CD14-positive monocyte (primary cell): ENCODE data around the gene HMX3. TPM values are rescaled to one million over a fixed set of nuclear protein-coding genes. Genes with fewer than 3 reads are reported as not detected.
A peak's percentile ranks its signal among the peaks of the same experiment; 100 is the strongest.

Source experiments
- DNase-seq, 3 donors: peaks; one replicate each; pipeline ENCODE4 v3.0.0-alpha.2; 2011 to 2022
- H2AFZ ChIP-seq: 2 replicates; pipeline ENCODE4 v1.6.0; 2012; ENCODE audit warnings: mild to moderate bottlenecking, low read depth, low read length, inconsistent platforms; ENCODE audit not compliant: insufficient read depth, poor library complexity, severe bottlenecking
- H3K27ac ChIP-seq, 2 donors: 1 replicate in 1 of 2; 2 replicates in 1 of 2; pipeline ENCODE4 v1.5.1; 2012 to 2013; ENCODE audit warnings: low read length in 2 of 2, control low read depth in 1 of 2, inconsistent platforms in 1 of 2, low read depth in 1 of 2, mild to moderate bottlenecking in 1 of 2
- H3K27me3 ChIP-seq, 2 donors: one replicate each; pipeline versions ENCODE4 v1.6.0 to v1.6.1; 2011 to 2013; ENCODE audit warnings: low read length in 2 of 2; ENCODE audit not compliant: control insufficient read depth in 2 of 2, insufficient read depth in 2 of 2
- H3K36me3 ChIP-seq, 2 donors: replicated peaks in 1 of 2; 1 replicate in 1 of 2; 2 replicates in 1 of 2; pipeline versions ENCODE4 v1.5.1 to v1.6.1; 2012 to 2013; ENCODE audit warnings: low read length in 2 of 2, control low read depth in 1 of 2, inconsistent platforms in 1 of 2, mild to moderate bottlenecking in 1 of 2; ENCODE audit not compliant: insufficient read depth in 2 of 2, control insufficient read depth in 1 of 2
- H3K4me1 ChIP-seq, 2 donors: 1 replicate in 1 of 2; 2 replicates in 1 of 2; pipeline versions ENCODE4 v1.5.1 to v1.6.1; 2012 to 2013; ENCODE audit warnings: low read length in 2 of 2, control low read depth in 1 of 2, inconsistent platforms in 1 of 2, mild to moderate bottlenecking in 1 of 2, moderate library complexity in 1 of 2; ENCODE audit not compliant: insufficient read depth in 2 of 2, control insufficient read depth in 1 of 2
- H3K4me2 ChIP-seq: replicated peaks from 2 replicates; pipeline ENCODE3; 2012; ENCODE audit warnings: low read length, moderate library complexity, mild to moderate bottlenecking; ENCODE audit not compliant: poor library complexity, severe bottlenecking; ENCODE audit errors: extremely low read depth
- H3K4me3 ChIP-seq, 3 experiments: fragments of 200-600 bp in 1 of 3; sonication (generic) in 1 of 3; replicated peaks in 1 of 3; 1 replicate in 2 of 3; 2 replicates in 1 of 3; pipeline ENCODE4 v1.5.1; 2011 to 2013; ENCODE audit warnings: low read length in 3 of 3, mild to moderate bottlenecking in 3 of 3, control low read depth in 2 of 3, low read depth in 2 of 3, inconsistent platforms in 1 of 3, moderate library complexity in 1 of 3
- H3K79me2 ChIP-seq: 2 replicates; pipeline ENCODE4 v1.6.0; 2012; ENCODE audit warnings: mild to moderate bottlenecking, control low read depth, inconsistent platforms, low read length, moderate library complexity; ENCODE audit not compliant: insufficient read depth
- H3K9ac ChIP-seq: 2 replicates; pipeline ENCODE4 v1.6.0; 2017; ENCODE audit warnings: low read length, mild to moderate bottlenecking; ENCODE audit not compliant: insufficient read depth, poor library complexity, severe bottlenecking
- H3K9me3 ChIP-seq, 2 donors: replicated peaks in 1 of 2; 1 replicate in 1 of 2; 2 replicates in 1 of 2; pipeline versions ENCODE4 v1.5.1 to v1.6.1; 2012 to 2013; ENCODE audit warnings: low read length in 2 of 2, control low read depth in 1 of 2; ENCODE audit not compliant: control insufficient read depth in 1 of 2, insufficient read depth in 1 of 2
- H4K20me1 ChIP-seq: 2 replicates; pipeline ENCODE4 v1.6.0; 2012; ENCODE audit warnings: mild to moderate bottlenecking, low read length, control low read depth, moderate library complexity; ENCODE audit not compliant: insufficient read depth
- H3K27ac Mint-ChIP-seq, 7 donors: one replicate each; pipeline ENCODE4 v1.8.0; 2020; ENCODE audit warnings: mild to moderate bottlenecking in 7 of 7, mixed read lengths in 7 of 7, moderate library complexity in 6 of 7, inconsistent platforms in 2 of 7
- H3K27me3 Mint-ChIP-seq, 3 donors: one replicate each; pipeline ENCODE4 v1.8.0; 2021 to 2022; ENCODE audit warnings: low read depth in 3 of 3, mild to moderate bottlenecking in 3 of 3, mixed read lengths in 3 of 3, moderate library complexity in 3 of 3, inconsistent platforms in 1 of 3
- H3K36me3 Mint-ChIP-seq, 2 donors: one replicate each; pipeline ENCODE4 v1.8.0; 2020; ENCODE audit warnings: mixed read lengths in 2 of 2, inconsistent platforms in 1 of 2, mild to moderate bottlenecking in 1 of 2
- H3K4me1 Mint-ChIP-seq: one replicate; pipeline ENCODE4 v1.8.0; 2020; ENCODE audit warnings: mild to moderate bottlenecking, mixed read lengths
- H3K4me3 Mint-ChIP-seq, 2 donors: one replicate each; pipeline ENCODE4 v1.8.0; 2020; ENCODE audit warnings: mild to moderate bottlenecking in 2 of 2, mixed read lengths in 2 of 2, moderate library complexity in 1 of 2
- H3K9me3 Mint-ChIP-seq, 7 donors: one replicate each; pipeline ENCODE4 v1.8.0; 2020 to 2022; ENCODE audit warnings: mixed read lengths in 7 of 7, mild to moderate bottlenecking in 6 of 7, moderate library complexity in 6 of 7, inconsistent platforms in 2 of 7
- WGBS: methylation state at CpG from one replicate; pipeline ENCODE4 v1.1.5; 2013; ENCODE audit warnings: missing lambda C conversion rate; ENCODE audit not compliant: insufficient coverage; 5-methylcytosine and 5-hydroxymethylcytosine counted together
- intact Hi-C, 2 donors: fragments of 100-400 bp; cut with micrococcal nuclease; formaldehyde crosslinking; loops; one replicate each; pipeline versions ENCODE4 v1.15.0 to v1.15.1; 2023
- polyA plus RNA-seq, 3 donors: library from polyadenylated mRNA; depleted of rRNA in 1 of 3; unstranded in 2 of 3; stranded (reverse) in 1 of 3; fragments of 300-500 nt in 2 of 3; fragments of >200 nt in 1 of 3; fragmentation: Illumina TruSeq in 2 of 3; gene quantifications; 1 replicate in 2 of 3; 2 replicates in 1 of 3; pipeline ENCODE4 v1.2.3, GENCODE V29; 2012 to 2021
- TF ChIP-seq, protein P1 (sequence below): fragments of 200-600 bp; IDR thresholded peaks from one replicate; pipeline ENCODE4 v1.8.0; 2022; ENCODE audit warnings: antibody characterized with exemption, mild to moderate bottlenecking

HMX3 gene
- polyA plus RNA-seq, 3 donors: not detected

DNA sequence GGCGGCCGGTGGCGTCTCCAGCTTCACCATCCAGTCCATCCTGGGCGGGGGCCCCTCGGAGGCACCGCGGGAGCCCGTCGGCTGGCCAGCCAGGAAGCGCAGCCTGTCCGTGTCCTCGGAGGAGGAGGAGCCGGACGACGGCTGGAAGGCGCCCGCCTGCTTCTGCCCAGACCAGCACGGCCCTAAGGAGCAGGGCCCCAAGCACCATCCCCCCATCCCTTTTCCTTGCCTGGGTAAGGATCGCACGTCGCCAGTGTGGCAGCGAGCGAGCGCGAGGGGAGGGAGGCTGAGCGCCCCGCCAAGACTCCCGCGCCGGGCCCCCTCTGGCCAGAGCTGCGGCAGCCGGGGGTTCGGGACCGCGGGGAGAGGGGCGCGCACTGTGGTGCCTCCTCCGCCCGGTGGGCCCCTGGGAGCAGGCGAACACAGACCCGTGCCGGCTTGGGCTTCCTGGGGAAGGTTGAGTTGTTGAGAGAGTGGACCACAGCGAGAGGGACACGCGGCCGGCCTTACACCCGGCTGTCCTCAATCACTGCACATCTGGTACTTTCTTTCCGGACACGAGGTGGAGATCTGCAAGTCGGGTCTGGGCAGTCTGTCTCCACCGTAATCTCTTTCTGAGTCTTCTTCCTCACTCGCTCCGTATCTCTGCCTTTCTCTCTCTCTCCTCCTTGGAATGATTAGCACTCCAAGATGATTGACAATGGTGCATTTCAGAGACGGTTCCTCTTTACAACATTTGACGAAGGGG lies 12.8 kb downstream of the HMX3 start:
- peaks cover 91 to 99% (median 93%) of the 10 kb centered on the region in 3 donors for H3K27me3 Mint-ChIP-seq
- H3K4me3 ChIP-seq: peak overlapping the region in 1 of 3 experiments; percentile 74
- H3K27ac ChIP-seq: no peak overlapping the region
- no peaks in the 10 kb centered on the region for H4K20me1 ChIP-seq
- H3K27me3 ChIP-seq: peaks cover 88 to 100% of the 10 kb centered on the region in 2 donors
- peaks cover 3 to 63% of the 10 kb centered on the region in 2 donors for H3K9me3 ChIP-seq
- H3K9me3 Mint-ChIP-seq: peaks cover 0 to 26% (median 13%) of the 10 kb centered on the region in 7 donors
- H3K4me1 Mint-ChIP-seq: peaks cover 46% of the 10 kb centered on the region
- DNase-seq: no peak
- H3K36me3 ChIP-seq: no peaks in the 10 kb centered on the region
- TF ChIP-seq, protein P1, sequence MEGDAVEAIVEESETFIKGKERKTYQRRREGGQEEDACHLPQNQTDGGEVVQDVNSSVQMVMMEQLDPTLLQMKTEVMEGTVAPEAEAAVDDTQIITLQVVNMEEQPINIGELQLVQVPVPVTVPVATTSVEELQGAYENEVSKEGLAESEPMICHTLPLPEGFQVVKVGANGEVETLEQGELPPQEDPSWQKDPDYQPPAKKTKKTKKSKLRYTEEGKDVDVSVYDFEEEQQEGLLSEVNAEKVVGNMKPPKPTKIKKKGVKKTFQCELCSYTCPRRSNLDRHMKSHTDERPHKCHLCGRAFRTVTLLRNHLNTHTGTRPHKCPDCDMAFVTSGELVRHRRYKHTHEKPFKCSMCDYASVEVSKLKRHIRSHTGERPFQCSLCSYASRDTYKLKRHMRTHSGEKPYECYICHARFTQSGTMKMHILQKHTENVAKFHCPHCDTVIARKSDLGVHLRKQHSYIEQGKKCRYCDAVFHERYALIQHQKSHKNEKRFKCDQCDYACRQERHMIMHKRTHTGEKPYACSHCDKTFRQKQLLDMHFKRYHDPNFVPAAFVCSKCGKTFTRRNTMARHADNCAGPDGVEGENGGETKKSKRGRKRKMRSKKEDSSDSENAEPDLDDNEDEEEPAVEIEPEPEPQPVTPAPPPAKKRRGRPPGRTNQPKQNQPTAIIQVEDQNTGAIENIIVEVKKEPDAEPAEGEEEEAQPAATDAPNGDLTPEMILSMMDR: no peak
- H2AFZ ChIP-seq: no peak overlapping the region
- peaks cover 33 to 40% of the 10 kb centered on the region in 2 donors for H3K4me1 ChIP-seq
- H3K27ac Mint-ChIP-seq: peak overlapping the region in 1 of 7 donors; percentile 55
- H3K79me2 ChIP-seq: no peaks in the 10 kb centered on the region
- intact Hi-C loops: no loop called here
- no peak overlapping the region for H3K9ac ChIP-seq
- peaks cover 9 to 12% of the 10 kb centered on the region in 2 donors for H3K36me3 Mint-ChIP-seq
- peak overlapping the region; percentile 51 for H3K4me2 ChIP-seq
- 3% methylated on average over 45 of the region's 55 CpGs for WGBS
- peak overlapping the region in 1 of 2 donors; percentile 68 for H3K4me3 Mint-ChIP-seq

- H3K4me3 ChIP-seq: peak overlapping the region in 1 of 3 experiments; percentile 74
- no peak overlapping the region for H3K9ac ChIP-seq
- peaks cover 3 to 63% of the 10 kb centered on the region in 2 donors for H3K9me3 ChIP-seq
- peak overlapping the region in 1 of 2 donors; percentile 68 for H3K4me3 Mint-ChIP-seq
- 5% methylated on average over 8 of the region's 12 CpGs for WGBS
- H3K9me3 Mint-ChIP-seq: peaks cover 0 to 26% (median 11%) of the 10 kb centered on the region in 7 donors
- TF ChIP-seq, protein P1: no peak
- no peaks in the 10 kb centered on the region for H3K36me3 ChIP-seq
- peaks cover 33 to 44% of the 10 kb centered on the region in 2 donors for H3K4me1 ChIP-seq
- intact Hi-C loops: no loop called here
- H3K27me3 ChIP-seq: peaks cover 82 to 95% of the 10 kb centered on the region in 2 donors
- H4K20me1 ChIP-seq: no peaks in the 10 kb centered on the region
- DNase-seq: no peak
- H3K27ac Mint-ChIP-seq: peak overlapping the region in 1 of 7 donors; percentile 55
- H3K4me2 ChIP-seq: peak overlapping the region; percentile 79
- no peaks in the 10 kb centered on the region for H3K79me2 ChIP-seq
- H3K27me3 Mint-ChIP-seq: peaks cover 85 to 94% (median 90%) of the 10 kb centered on the region in 3 donors
- peaks cover 49% of the 10 kb centered on the region for H3K4me1 Mint-ChIP-seq
- no peak overlapping the region for H3K27ac ChIP-seq
- peaks cover 7 to 12% of the 10 kb centered on the region in 2 donors for H3K36me3 Mint-ChIP-seq
- H2AFZ ChIP-seq: peak overlapping the region; percentile 76
Observed at GRCh38 chr10:123149162-123149567, 13.4 kb downstream of the HMX3 start.
